Gastrocnemius medialis (tissue), 4 donors: Measurements from ENCODE around the gene PALLD.
"Not testable (repeated sequence)": the region's sequence is repeated elsewhere in the genome, so short reads cannot be mapped to it uniquely, and the experiment has no call there.

Experiments
- CTCF ChIP-seq, 5 experiments: fragments of 450-650 bp in 3 of 5; fragments of 200-600 bp in 2 of 5; sonication (generic) in 2 of 5; IDR thresholded peaks in 4 of 5; conservative IDR thresholded peaks in 1 of 5; 1 replicate in 4 of 5; 2 replicates in 1 of 5; pipeline ENCODE4 v1.5.1; 2016 to 2019; ENCODE audit warnings: antibody characterized with exemption in 5 of 5, mild to moderate bottlenecking in 3 of 5, moderate library complexity in 3 of 5
- POLR2A ChIP-seq, 2 donors: fragments of 450-650 bp; IDR thresholded peaks; one replicate each; pipeline ENCODE4 v1.6.1; 2017; ENCODE audit warnings: antibody characterized with exemption in 2 of 2, mild to moderate bottlenecking in 2 of 2, moderate library complexity in 2 of 2

- TF ChIP-seq POLR2A (IDR thresholded peaks at IDR 0.05); CTCF (IDR thresholded peaks at IDR 0.05 in 4 of 5, conservative IDR thresholded peaks at IDR 0.05 in 1 of 5): not testable (repeated sequence)
Measured at GRCh38 chr4:168458256-168458655, 38.6 kb upstream of the PALLD start.
